CD14-positive monocyte (primary cell): ENCODE measurements around the gene AANAT. TPM values are rescaled to one million over a fixed set of nuclear protein-coding genes. Genes with fewer than 3 reads are reported as not detected.

Source experiments
- DNase-seq, 3 donors: peaks; one replicate each; pipeline ENCODE4 v3.0.0-alpha.2; 2011 to 2022
- H2AFZ ChIP-seq: 2 replicates; pipeline ENCODE4 v1.6.0; 2012; ENCODE audit warnings: mild to moderate bottlenecking, low read depth, low read length, inconsistent platforms; ENCODE audit not compliant: insufficient read depth, poor library complexity, severe bottlenecking
- H3K27ac ChIP-seq, 2 donors: 1 replicate in 1 of 2; 2 replicates in 1 of 2; pipeline ENCODE4 v1.5.1; 2012 to 2013; ENCODE audit warnings: low read length in 2 of 2, control low read depth in 1 of 2, inconsistent platforms in 1 of 2, low read depth in 1 of 2, mild to moderate bottlenecking in 1 of 2
- H3K27me3 ChIP-seq, 2 donors: one replicate each; pipeline versions ENCODE4 v1.6.0 to v1.6.1; 2011 to 2013; ENCODE audit warnings: low read length in 2 of 2; ENCODE audit not compliant: control insufficient read depth in 2 of 2, insufficient read depth in 2 of 2
- H3K36me3 ChIP-seq, 2 donors: replicated peaks in 1 of 2; 1 replicate in 1 of 2; 2 replicates in 1 of 2; pipeline versions ENCODE4 v1.5.1 to v1.6.1; 2012 to 2013; ENCODE audit warnings: low read length in 2 of 2, control low read depth in 1 of 2, inconsistent platforms in 1 of 2, mild to moderate bottlenecking in 1 of 2; ENCODE audit not compliant: insufficient read depth in 2 of 2, control insufficient read depth in 1 of 2
- H3K4me1 ChIP-seq, 2 donors: 1 replicate in 1 of 2; 2 replicates in 1 of 2; pipeline versions ENCODE4 v1.5.1 to v1.6.1; 2012 to 2013; ENCODE audit warnings: low read length in 2 of 2, control low read depth in 1 of 2, inconsistent platforms in 1 of 2, mild to moderate bottlenecking in 1 of 2, moderate library complexity in 1 of 2; ENCODE audit not compliant: insufficient read depth in 2 of 2, control insufficient read depth in 1 of 2
- H3K4me2 ChIP-seq: replicated peaks from 2 replicates; pipeline ENCODE3; 2012; ENCODE audit warnings: low read length, moderate library complexity, mild to moderate bottlenecking; ENCODE audit not compliant: poor library complexity, severe bottlenecking; ENCODE audit errors: extremely low read depth
- H3K4me3 ChIP-seq, 3 experiments: fragments of 200-600 bp in 1 of 3; sonication (generic) in 1 of 3; replicated peaks in 1 of 3; 1 replicate in 2 of 3; 2 replicates in 1 of 3; pipeline ENCODE4 v1.5.1; 2011 to 2013; ENCODE audit warnings: low read length in 3 of 3, mild to moderate bottlenecking in 3 of 3, control low read depth in 2 of 3, low read depth in 2 of 3, inconsistent platforms in 1 of 3, moderate library complexity in 1 of 3
- H3K79me2 ChIP-seq: 2 replicates; pipeline ENCODE4 v1.6.0; 2012; ENCODE audit warnings: mild to moderate bottlenecking, control low read depth, inconsistent platforms, low read length, moderate library complexity; ENCODE audit not compliant: insufficient read depth
- H3K9ac ChIP-seq: 2 replicates; pipeline ENCODE4 v1.6.0; 2017; ENCODE audit warnings: low read length, mild to moderate bottlenecking; ENCODE audit not compliant: insufficient read depth, poor library complexity, severe bottlenecking
- H3K9me3 ChIP-seq, 2 donors: replicated peaks in 1 of 2; 1 replicate in 1 of 2; 2 replicates in 1 of 2; pipeline versions ENCODE4 v1.5.1 to v1.6.1; 2012 to 2013; ENCODE audit warnings: low read length in 2 of 2, control low read depth in 1 of 2; ENCODE audit not compliant: control insufficient read depth in 1 of 2, insufficient read depth in 1 of 2
- H4K20me1 ChIP-seq: 2 replicates; pipeline ENCODE4 v1.6.0; 2012; ENCODE audit warnings: mild to moderate bottlenecking, low read length, control low read depth, moderate library complexity; ENCODE audit not compliant: insufficient read depth
- H3K27ac Mint-ChIP-seq, 7 donors: one replicate each; pipeline ENCODE4 v1.8.0; 2020; ENCODE audit warnings: mild to moderate bottlenecking in 7 of 7, mixed read lengths in 7 of 7, moderate library complexity in 6 of 7, inconsistent platforms in 2 of 7
- H3K27me3 Mint-ChIP-seq, 3 donors: one replicate each; pipeline ENCODE4 v1.8.0; 2021 to 2022; ENCODE audit warnings: low read depth in 3 of 3, mild to moderate bottlenecking in 3 of 3, mixed read lengths in 3 of 3, moderate library complexity in 3 of 3, inconsistent platforms in 1 of 3
- H3K36me3 Mint-ChIP-seq, 2 donors: one replicate each; pipeline ENCODE4 v1.8.0; 2020; ENCODE audit warnings: mixed read lengths in 2 of 2, inconsistent platforms in 1 of 2, mild to moderate bottlenecking in 1 of 2
- H3K4me1 Mint-ChIP-seq: one replicate; pipeline ENCODE4 v1.8.0; 2020; ENCODE audit warnings: mild to moderate bottlenecking, mixed read lengths
- H3K4me3 Mint-ChIP-seq, 2 donors: one replicate each; pipeline ENCODE4 v1.8.0; 2020; ENCODE audit warnings: mild to moderate bottlenecking in 2 of 2, mixed read lengths in 2 of 2, moderate library complexity in 1 of 2
- H3K9me3 Mint-ChIP-seq, 7 donors: one replicate each; pipeline ENCODE4 v1.8.0; 2020 to 2022; ENCODE audit warnings: mixed read lengths in 7 of 7, mild to moderate bottlenecking in 6 of 7, moderate library complexity in 6 of 7, inconsistent platforms in 2 of 7
- WGBS: methylation state at CpG from one replicate; pipeline ENCODE4 v1.1.5; 2013; ENCODE audit warnings: missing lambda C conversion rate; ENCODE audit not compliant: insufficient coverage; 5-methylcytosine and 5-hydroxymethylcytosine counted together
- intact Hi-C, 2 donors: fragments of 100-400 bp; cut with micrococcal nuclease; formaldehyde crosslinking; loops; one replicate each; pipeline versions ENCODE4 v1.15.0 to v1.15.1; 2023
- polyA plus RNA-seq, 3 donors: library from polyadenylated mRNA; depleted of rRNA in 1 of 3; unstranded in 2 of 3; stranded (reverse) in 1 of 3; fragments of 300-500 nt in 2 of 3; fragments of >200 nt in 1 of 3; fragmentation: Illumina TruSeq in 2 of 3; gene quantifications; 1 replicate in 2 of 3; 2 replicates in 1 of 3; pipeline ENCODE4 v1.2.3, GENCODE V29; 2012 to 2021
- TF ChIP-seq, protein P1 (sequence below): fragments of 200-600 bp; IDR thresholded peaks from one replicate; pipeline ENCODE4 v1.8.0; 2022; ENCODE audit warnings: antibody characterized with exemption, mild to moderate bottlenecking

AANAT gene
- polyA plus RNA-seq, 3 donors: not detected

DNA sequence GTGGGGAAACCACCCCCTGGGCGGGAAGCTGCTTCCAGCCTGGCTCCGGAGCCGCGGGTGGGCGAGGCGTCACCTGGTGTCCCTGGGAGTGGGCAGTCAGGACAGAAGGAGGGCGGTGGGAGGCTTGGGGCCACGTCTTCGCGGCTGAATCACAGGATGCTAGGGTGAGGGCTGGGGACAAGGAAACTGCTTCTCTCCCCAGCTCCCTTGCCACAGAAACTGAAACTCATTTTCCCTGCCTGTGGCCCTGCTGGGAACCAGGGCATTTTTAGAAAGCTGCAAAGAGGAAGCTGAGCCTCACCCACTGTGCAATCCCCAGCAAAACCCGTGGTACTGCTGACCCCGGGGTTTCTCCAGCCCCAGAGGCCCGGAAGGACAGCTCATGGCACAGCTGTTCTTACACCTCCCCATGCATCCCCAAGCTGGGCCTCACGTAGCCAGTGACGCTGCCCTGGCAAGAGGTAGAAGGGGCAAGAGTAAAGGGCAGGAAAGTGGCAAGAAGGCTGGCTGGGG lies 25.6 kb downstream of the AANAT start:
- peaks cover 0 to 2% (median 0%) of the 10 kb centered on the region in 3 donors for H3K27me3 Mint-ChIP-seq
- Histone ChIP-seq H3K4me1 (peaks cover 89 to 96% of the 10 kb centered on the region in 2 donors), H3K4me2 (peak overlapping the region; percentile 99), H2AFZ (no peak overlapping the region), H3K9ac (peak overlapping the region; percentile 97), H4K20me1 (no peaks in the 10 kb centered on the region), H3K9me3 (no peaks in the 10 kb centered on the region), H3K36me3 (peaks cover 17 to 23% of the 10 kb centered on the region in 2 donors), H3K27me3 (no peaks in the 10 kb centered on the region), H3K4me3 (peak overlapping the region; percentile 42 to 85 (median 52)), H3K27ac (peak overlapping the region; percentile 99), H3K79me2 (peaks cover 68% of the 10 kb centered on the region)
- H3K27ac Mint-ChIP-seq: peak overlapping the region; percentile 99 to 100 (median 100)
- H3K4me1 Mint-ChIP-seq: peaks cover 91% of the 10 kb centered on the region
- H3K9me3 Mint-ChIP-seq: no peaks in the 10 kb centered on the region
- intact Hi-C loops: loop anchor here (1.0 kb wide), 2 partner anchors 8 to 9 kb away; partner anchors contain the start of gene RHBDF2 (in 2 of the 2)
- TF ChIP-seq, protein P1, sequence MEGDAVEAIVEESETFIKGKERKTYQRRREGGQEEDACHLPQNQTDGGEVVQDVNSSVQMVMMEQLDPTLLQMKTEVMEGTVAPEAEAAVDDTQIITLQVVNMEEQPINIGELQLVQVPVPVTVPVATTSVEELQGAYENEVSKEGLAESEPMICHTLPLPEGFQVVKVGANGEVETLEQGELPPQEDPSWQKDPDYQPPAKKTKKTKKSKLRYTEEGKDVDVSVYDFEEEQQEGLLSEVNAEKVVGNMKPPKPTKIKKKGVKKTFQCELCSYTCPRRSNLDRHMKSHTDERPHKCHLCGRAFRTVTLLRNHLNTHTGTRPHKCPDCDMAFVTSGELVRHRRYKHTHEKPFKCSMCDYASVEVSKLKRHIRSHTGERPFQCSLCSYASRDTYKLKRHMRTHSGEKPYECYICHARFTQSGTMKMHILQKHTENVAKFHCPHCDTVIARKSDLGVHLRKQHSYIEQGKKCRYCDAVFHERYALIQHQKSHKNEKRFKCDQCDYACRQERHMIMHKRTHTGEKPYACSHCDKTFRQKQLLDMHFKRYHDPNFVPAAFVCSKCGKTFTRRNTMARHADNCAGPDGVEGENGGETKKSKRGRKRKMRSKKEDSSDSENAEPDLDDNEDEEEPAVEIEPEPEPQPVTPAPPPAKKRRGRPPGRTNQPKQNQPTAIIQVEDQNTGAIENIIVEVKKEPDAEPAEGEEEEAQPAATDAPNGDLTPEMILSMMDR: no peak
- WGBS: 0% methylated on average over 11 of the region's 15 CpGs
- peaks cover 23 to 41% of the 10 kb centered on the region in 2 donors for H3K36me3 Mint-ChIP-seq
- DNase-seq: peak; percentile 97 to 99 (median 98)
- peak overlapping the region; percentile 84 to 93 for H3K4me3 Mint-ChIP-seq

DNA sequence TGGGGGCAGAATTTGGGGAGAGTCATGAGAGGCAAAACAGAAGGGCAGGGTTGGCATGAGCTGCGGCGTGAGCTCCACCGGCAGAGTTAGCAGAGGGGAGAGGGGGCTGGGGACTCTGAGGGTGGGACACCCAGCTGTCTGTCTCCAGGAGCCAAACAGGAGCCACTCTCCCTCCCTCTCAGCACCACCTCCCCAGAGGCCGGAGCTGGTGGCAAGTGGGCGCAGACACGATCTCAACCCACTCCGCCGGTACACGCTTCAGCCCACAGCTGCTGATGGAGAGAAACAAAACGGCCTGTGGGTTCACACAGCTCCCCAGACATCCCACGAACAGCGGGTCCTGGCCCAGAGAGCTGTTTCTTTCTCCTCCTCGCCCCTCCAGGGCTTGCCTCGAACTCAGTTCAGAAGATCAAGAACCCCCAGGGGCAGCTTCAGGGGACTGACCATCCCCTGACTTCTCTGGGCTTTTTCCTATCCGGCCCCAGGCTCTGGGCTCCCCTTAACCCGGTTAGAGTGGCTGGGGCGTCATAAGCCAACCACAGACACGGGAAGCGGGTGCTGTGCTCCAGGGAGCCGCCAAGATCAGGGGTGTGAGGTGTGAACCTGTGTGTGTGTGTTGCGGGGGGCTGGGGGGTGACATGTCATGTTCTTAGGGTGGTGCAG lies 26.2 kb downstream of the AANAT start:
- Histone ChIP-seq H3K27ac (peak overlapping the region; percentile 99), H3K36me3 (peaks cover 17 to 28% of the 10 kb centered on the region in 2 donors), H3K4me2 (peak overlapping the region; percentile 99), H3K9me3 (no peaks in the 10 kb centered on the region), H3K79me2 (peaks cover 74% of the 10 kb centered on the region), H4K20me1 (no peaks in the 10 kb centered on the region), H3K9ac (peak overlapping the region; percentile 97), H3K4me1 (peaks cover 94 to 98% of the 10 kb centered on the region in 2 donors), H2AFZ (no peak overlapping the region), H3K4me3 (peak overlapping the region in 2 of 3 experiments; percentile 24 to 54), H3K27me3 (no peaks in the 10 kb centered on the region)
- Mint-ChIP-seq H3K4me3 (peak overlapping the region; percentile 84 to 93), H3K36me3 (peaks cover 29 to 43% of the 10 kb centered on the region in 2 donors), H3K9me3 (no peaks in the 10 kb centered on the region), H3K27ac (peak overlapping the region; percentile 99 to 100 (median 100)), H3K27me3 (peaks cover 0 to 2% (median 0%) of the 10 kb centered on the region in 3 donors), H3K4me1 (peaks cover 96% of the 10 kb centered on the region)
- TF ChIP-seq, protein P1: no peak
- intact Hi-C loops: loop anchor here (1.0 kb wide), 2 partner anchors 8 to 9 kb away; partner anchors contain the start of gene RHBDF2 (in 2 of the 2)
- 14% methylated on average over 8 of the region's 21 CpGs for WGBS
- no peak for DNase-seq
